ENCODE results near the gene OGDH.
"Not testable (repeated sequence)": the region's sequence is repeated elsewhere in the genome, so short reads cannot be mapped to it uniquely, and the experiment has no call there.

The OGDH gene

GRCh38 chr7:44696728-44697127, 90.3 kb downstream of the OGDH start:
- no peak for ATAC-seq (replicated peaks)
- Mint-ChIP-seq H3K36me3 (peaks cover 74 to 83% of the 10 kb centered on the region in 2 donors), H3K4me3 (no peak overlapping the region), H3K27ac (no peak overlapping the region), H3K4me1 (peaks cover 0 to 5% of the 10 kb centered on the region in 2 donors), H3K27me3 (no peaks in the 10 kb centered on the region), H3K9me3 (peaks cover 0 to 2% of the 10 kb centered on the region in 2 donors)
- no peak for DNase-seq

GRCh38 chr7:44697136-44698045, 91.0 kb downstream of the OGDH start:
- peaks cover 74 to 81% of the 10 kb centered on the region in 2 donors for H3K36me3 Mint-ChIP-seq
- ATAC-seq (replicated peaks), result no peak
- H3K4me1 Mint-ChIP-seq, result peaks cover 0 to 5% of the 10 kb centered on the region in 2 donors
- H3K27ac Mint-ChIP-seq, result no peak overlapping the region
- no peak for DNase-seq
- H3K4me3 Mint-ChIP-seq, result no peak overlapping the region
- H3K9me3 Mint-ChIP-seq, result peaks cover 0 to 2% of the 10 kb centered on the region in 2 donors
- no peaks in the 10 kb centered on the region for H3K27me3 Mint-ChIP-seq

- DNase-seq (no peak), ATAC-seq (replicated peaks) (no peak)
- H3K27ac Mint-ChIP-seq, result no peak overlapping the region
- H3K36me3 Mint-ChIP-seq, result peaks cover 80 to 88% of the 10 kb centered on the region in 2 donors
- no peaks in the 10 kb centered on the region for H3K27me3 Mint-ChIP-seq
- no peak overlapping the region for H3K4me3 Mint-ChIP-seq
- H3K4me1 Mint-ChIP-seq, result peaks cover 0 to 5% of the 10 kb centered on the region in 2 donors
- peaks cover 0 to 2% of the 10 kb centered on the region in 2 donors for H3K9me3 Mint-ChIP-seq
Observed at GRCh38 chr7:44698046-44698580, 91.7 kb downstream of the OGDH start.

- not testable (repeated sequence) for H3K9me3 Mint-ChIP-seq; H3K4me3 Mint-ChIP-seq; ATAC-seq (replicated peaks); H3K27me3 Mint-ChIP-seq; DNase-seq; H3K4me1 Mint-ChIP-seq
- Mint-ChIP-seq H3K36me3 (peaks cover 80 to 88% of the 10 kb centered on the region in 2 donors), H3K27ac (peak overlapping the region; percentile 14)
Observed at GRCh38 chr7:44699598-44699997, 93.2 kb downstream of the OGDH start.

GRCh38 chr7:44700322-44700721, 93.9 kb downstream of the OGDH start:
- Mint-ChIP-seq H3K4me1 (peaks cover 0 to 5% of the 10 kb centered on the region in 2 donors), H3K27me3 (no peaks in the 10 kb centered on the region), H3K36me3 (peaks cover 82 to 89% of the 10 kb centered on the region in 2 donors), H3K27ac (no peak overlapping the region), H3K9me3 (peaks cover 0 to 4% of the 10 kb centered on the region in 2 donors), H3K4me3 (no peak overlapping the region)
- DNase-seq, result no peak
- no peak for ATAC-seq (replicated peaks)

GRCh38 chr7:44703391-44703790, 97.0 kb downstream of the OGDH start:
- peaks cover 77 to 80% of the 10 kb centered on the region in 2 donors for H3K36me3 Mint-ChIP-seq
- not testable (repeated sequence) for H3K27me3 Mint-ChIP-seq, H3K4me1 Mint-ChIP-seq

GRCh38 chr7:44703921-44704320, 97.5 kb downstream of the OGDH start:
- H3K9me3 Mint-ChIP-seq, result peaks cover 0 to 2% of the 10 kb centered on the region in 2 donors
- no peak overlapping the region for H3K27ac Mint-ChIP-seq
- H3K27me3 Mint-ChIP-seq, result no peaks in the 10 kb centered on the region
- H3K4me1 Mint-ChIP-seq, result peaks cover 5% of the 10 kb centered on the region in 2 donors
- DNase-seq (no peak), ATAC-seq (replicated peaks) (no peak)
- no peak overlapping the region for H3K4me3 Mint-ChIP-seq
- peaks cover 74 to 80% of the 10 kb centered on the region in 2 donors for H3K36me3 Mint-ChIP-seq

More at GRCh38 chr7:44703391-44703790, 97.0 kb downstream of the OGDH start:
- DNase-seq; H3K27ac Mint-ChIP-seq; H3K4me3 Mint-ChIP-seq; H3K9me3 Mint-ChIP-seq; ATAC-seq (replicated peaks): not testable (repeated sequence)

- Mint-ChIP-seq H3K4me3 (no peak overlapping the region), H3K36me3 (peaks cover 73 to 78% of the 10 kb centered on the region in 2 donors), H3K27me3 (no peaks in the 10 kb centered on the region), H3K9me3 (peaks cover 0 to 2% of the 10 kb centered on the region in 2 donors), H3K4me1 (peaks cover 3 to 12% of the 10 kb centered on the region in 2 donors), H3K27ac (no peak overlapping the region)
- no peak for DNase-seq
- ATAC-seq (replicated peaks), result no peak
Observed at GRCh38 chr7:44705434-44705833, 99.0 kb downstream of the OGDH start.

- Mint-ChIP-seq H3K27ac (no peak overlapping the region), H3K36me3 (peaks cover 60 to 66% of the 10 kb centered on the region in 2 donors)
- no peak for ATAC-seq (replicated peaks)
Observed at GRCh38 chr7:44706788-44707557, 100.5 kb downstream of the OGDH start.

GRCh38 chr7:44707558-44708230, 101.3 kb downstream of the OGDH start:
- Mint-ChIP-seq H3K27me3 (no peaks in the 10 kb centered on the region), H3K4me3 (no peak overlapping the region), H3K36me3 (peaks cover 56 to 61% of the 10 kb centered on the region in 2 donors), H3K27ac (peak overlapping the region; percentile 20), H3K9me3 (peaks cover 0 to 2% of the 10 kb centered on the region in 2 donors), H3K4me1 (peaks cover 3 to 12% of the 10 kb centered on the region in 2 donors)
- DNase-seq (no peak), ATAC-seq (replicated peaks) (no peak)

More at GRCh38 chr7:44706788-44707557, 100.5 kb downstream of the OGDH start:
- H3K4me1 Mint-ChIP-seq, result peaks cover 1 to 12% of the 10 kb centered on the region in 2 donors
- DNase-seq, result no peak
- H3K9me3 Mint-ChIP-seq, result peaks cover 0 to 2% of the 10 kb centered on the region in 2 donors
- H3K27me3 Mint-ChIP-seq, result no peaks in the 10 kb centered on the region
- H3K4me3 Mint-ChIP-seq, result no peak overlapping the region

- H3K36me3 Mint-ChIP-seq, result peaks cover 44 to 48% of the 10 kb centered on the region in 2 donors
- peaks cover 3 to 12% of the 10 kb centered on the region in 2 donors for H3K4me1 Mint-ChIP-seq
- no peak for DNase-seq
- H3K27ac Mint-ChIP-seq, result peak overlapping the region; percentile 28
- peak in 1 of 2 donors; percentile 22 for ATAC-seq (replicated peaks)
- H3K9me3 Mint-ChIP-seq, result peaks cover 0 to 2% of the 10 kb centered on the region in 2 donors
- H3K27me3 Mint-ChIP-seq, result no peaks in the 10 kb centered on the region
- H3K4me3 Mint-ChIP-seq, result no peak overlapping the region
Observed at GRCh38 chr7:44709011-44709915, 102.8 kb downstream of the OGDH start.

GRCh38 chr7:44709945-44710596, 103.6 kb downstream of the OGDH start:
- H3K27me3 Mint-ChIP-seq, result no peaks in the 10 kb centered on the region
- no peak for ATAC-seq (replicated peaks)
- H3K4me1 Mint-ChIP-seq, result peaks cover 3 to 12% of the 10 kb centered on the region in 2 donors
- no peak overlapping the region for H3K4me3 Mint-ChIP-seq
- H3K9me3 Mint-ChIP-seq, result no peaks in the 10 kb centered on the region
- H3K36me3 Mint-ChIP-seq, result peaks cover 40 to 44% of the 10 kb centered on the region in 2 donors
- DNase-seq, result no peak
- peak overlapping the region; percentile 26 for H3K27ac Mint-ChIP-seq

Measured in stimulated activated naive B cell treated with anti-CD40 and anti-IgM and Interleukin-4, amounts not matched to agents 10 μg/mL and 1 μg/mL and 100 μg/mL, for 72 hours (primary cell).